ENCODE data around the gene UGT1A10.
"Not testable (repeated sequence)": the region's sequence is repeated elsewhere in the genome, so short reads cannot be mapped to it uniquely, and the experiment has no call there.

The UGT1A10 gene

DNA sequence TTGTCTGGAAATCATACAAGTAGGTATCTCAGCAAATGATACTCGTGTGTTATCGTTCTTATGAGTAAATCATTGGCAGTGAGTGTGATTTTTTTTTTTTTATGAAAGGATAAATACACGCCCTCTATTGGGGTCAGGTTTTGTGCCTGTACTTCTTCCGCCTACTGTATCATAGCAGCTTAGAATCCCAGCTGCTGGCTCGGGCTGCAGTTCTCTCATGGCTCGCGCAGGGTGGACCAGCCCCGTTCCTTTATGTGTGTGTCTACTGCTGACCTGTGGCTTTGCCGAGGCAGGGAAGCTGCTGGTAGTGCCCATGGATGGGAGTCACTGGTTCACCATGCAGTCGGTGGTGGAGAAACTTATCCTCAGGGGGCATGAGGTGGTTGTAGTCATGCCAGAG lies at the start of gene UGT1A10:
TSS of gene UGT1A10 (plus strand) at position 143 of the 400 bp plus-strand sequence. CDS start at position 218, 75 bp downstream.
- DNase-seq = not testable (repeated sequence)

GRCh38 chr2:233588400-233588799 lies 47.8 kb upstream of the UGT1A10 start:
- DNase-seq = no peak

DNA sequence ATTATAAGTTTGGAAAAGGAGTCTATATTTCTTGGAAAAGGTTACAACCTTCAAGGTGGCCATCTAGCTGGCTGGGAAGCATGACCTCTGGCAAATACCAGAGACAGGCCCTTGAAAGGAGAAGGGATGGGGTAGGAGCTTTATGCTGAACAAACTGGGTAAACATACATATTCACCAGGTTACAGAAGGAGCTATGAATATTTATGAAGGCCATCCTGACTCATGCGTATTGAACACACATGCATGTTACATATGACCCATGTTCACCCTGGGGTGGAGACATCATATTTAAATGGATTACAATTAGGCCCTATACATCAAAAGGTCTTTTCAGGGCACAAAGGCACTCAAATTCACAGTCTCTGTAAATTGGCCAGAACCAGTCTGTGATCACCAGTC lies 43.5 kb upstream of the UGT1A10 start:
- not testable (repeated sequence) for DNase-seq

DNA sequence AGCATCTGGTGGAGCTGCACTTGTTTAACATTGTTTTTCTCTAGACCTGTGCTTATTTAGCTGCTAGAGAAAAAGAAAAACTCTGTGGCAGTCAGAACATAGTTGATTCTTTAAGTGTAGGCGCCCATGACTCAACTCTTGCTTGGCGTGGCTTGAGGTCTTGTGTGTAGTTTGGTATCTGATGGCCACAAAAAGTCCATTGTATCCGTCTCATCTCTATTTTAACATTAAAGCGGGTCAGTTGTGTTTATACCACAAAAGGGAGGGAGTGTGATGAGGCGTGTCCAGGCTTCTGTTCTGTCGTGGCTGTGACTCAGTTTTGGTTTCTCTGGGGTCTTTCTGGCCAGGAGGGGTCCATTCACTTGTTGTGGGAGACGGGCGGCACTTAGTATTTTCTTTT lies 43.0 kb upstream of the UGT1A10 start:
- no peak for DNase-seq

GRCh38 chr2:233597522-233597921 lies 38.7 kb upstream of the UGT1A10 start:
- no peak for DNase-seq

- DNase-seq = no peak
These were observed 37.3 kb upstream of the UGT1A10 start for GRCh38 chr2:233598952-233599351.

GRCh38 chr2:233600386-233600785 lies 35.9 kb upstream of the UGT1A10 start:
- no peak for DNase-seq

DNA sequence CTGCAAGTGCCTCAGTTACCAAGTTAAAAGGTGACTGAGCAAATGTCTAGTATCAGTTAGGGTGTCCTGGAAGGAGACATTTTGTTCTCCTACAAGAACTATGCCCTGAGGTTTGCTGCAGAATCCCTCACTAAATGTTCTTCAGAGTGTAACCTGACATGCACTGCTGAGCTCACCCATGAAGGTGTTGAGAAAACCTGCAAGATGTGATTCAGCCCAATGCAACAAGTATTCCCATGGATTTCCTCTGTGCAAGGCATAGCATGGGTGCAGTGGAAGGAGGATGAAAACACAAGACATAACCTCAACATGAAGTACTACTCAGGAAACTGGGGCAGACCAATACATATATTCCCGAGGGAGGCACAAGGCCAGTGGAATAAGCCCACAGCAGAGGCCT lies 34.2 kb upstream of the UGT1A10 start:
- no peak for DNase-seq

- DNase-seq = no peak
These were observed 32.7 kb upstream of the UGT1A10 start for GRCh38 chr2:233603520-233603919.

- no peak for DNase-seq
These were observed 31.4 kb upstream of the UGT1A10 start for GRCh38 chr2:233604826-233605225.

DNA sequence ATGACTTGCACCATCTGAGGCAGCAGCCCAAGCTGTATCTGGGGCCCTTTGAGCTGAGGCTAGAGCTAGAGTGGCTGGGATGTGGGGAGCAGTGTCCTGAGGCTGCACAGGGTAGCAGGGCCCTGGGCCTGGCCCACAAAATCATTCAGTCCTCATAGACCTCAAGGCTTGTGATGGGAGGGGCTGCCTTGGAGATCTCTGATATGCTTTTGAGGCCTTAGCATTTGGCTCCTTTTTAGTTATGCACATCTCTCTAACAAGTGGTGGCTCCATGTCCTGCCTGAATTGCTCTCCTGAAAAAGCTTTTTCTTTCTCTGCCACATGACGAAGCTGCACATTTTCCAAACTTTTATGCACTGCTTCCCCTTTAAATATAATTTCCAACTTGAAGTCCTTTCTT lies 30.6 kb upstream of the UGT1A10 start:
- no peak for DNase-seq

GRCh38 chr2:233611284-233611683 lies 25.0 kb upstream of the UGT1A10 start:
- DNase-seq = no peak

DNA sequence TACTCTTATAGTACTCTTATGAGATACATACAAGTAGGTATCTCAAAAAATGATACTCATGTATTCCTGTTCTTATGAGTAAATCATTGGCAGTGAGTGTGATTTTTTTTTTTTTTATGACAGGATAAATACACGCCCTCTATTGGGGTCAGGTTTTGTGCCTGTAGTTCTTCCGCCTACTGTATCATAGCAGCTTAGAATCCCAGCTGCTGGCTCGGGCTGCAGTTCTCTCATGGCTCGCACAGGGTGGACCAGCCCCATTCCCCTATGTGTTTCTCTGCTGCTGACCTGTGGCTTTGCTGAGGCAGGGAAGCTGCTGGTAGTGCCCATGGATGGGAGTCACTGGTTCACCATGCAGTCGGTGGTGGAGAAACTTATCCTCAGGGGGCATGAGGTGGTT lies 18.8 kb upstream of the UGT1A10 start, which contains the start of gene UGT1A8:
TSS of gene UGT1A8 (plus strand) at position 158 of the 400 bp plus-strand sequence. CDS start at position 233, 75 bp downstream.
- DNase-seq = not testable (repeated sequence)

DNA sequence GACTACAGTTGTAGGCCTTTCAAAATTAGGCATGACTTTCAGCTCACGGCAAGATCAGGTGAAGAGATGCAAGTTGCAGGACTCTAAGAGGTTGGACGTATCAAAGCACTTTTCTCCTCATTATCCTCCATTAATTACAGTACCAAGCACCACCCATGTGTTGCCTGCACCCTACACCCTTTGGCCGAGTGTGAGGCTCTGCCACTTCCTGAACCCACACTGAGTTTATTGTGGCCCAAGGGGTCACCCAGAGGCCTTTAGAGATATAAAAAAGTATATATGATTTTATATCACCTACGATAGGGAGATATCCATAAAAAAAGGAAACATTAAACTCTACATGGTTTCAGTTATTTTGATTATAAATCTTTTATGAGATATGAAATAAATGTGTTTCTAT lies 16.0 kb upstream of the UGT1A10 start:
- DNase-seq = no peak

DNA sequence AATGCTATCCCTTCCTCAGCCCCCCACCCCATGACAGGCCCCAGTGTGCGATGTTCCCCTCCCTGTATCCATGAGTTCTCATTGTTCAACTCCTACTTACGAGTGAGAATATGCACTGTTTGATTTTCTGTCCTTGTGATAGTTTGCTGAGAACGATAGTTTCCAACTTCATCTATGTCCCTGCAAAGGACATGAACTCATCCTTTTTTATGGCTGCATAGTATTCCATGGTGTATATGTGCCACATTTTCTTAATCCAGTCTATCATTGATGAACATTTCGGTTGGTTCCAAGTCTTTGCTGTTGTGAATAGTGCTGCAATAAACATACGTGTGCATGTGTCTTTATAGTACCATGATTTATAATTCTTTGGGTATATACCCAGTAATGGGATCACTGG lies 14.4 kb upstream of the UGT1A10 start:
- DNase-seq = not testable (repeated sequence)

DNA sequence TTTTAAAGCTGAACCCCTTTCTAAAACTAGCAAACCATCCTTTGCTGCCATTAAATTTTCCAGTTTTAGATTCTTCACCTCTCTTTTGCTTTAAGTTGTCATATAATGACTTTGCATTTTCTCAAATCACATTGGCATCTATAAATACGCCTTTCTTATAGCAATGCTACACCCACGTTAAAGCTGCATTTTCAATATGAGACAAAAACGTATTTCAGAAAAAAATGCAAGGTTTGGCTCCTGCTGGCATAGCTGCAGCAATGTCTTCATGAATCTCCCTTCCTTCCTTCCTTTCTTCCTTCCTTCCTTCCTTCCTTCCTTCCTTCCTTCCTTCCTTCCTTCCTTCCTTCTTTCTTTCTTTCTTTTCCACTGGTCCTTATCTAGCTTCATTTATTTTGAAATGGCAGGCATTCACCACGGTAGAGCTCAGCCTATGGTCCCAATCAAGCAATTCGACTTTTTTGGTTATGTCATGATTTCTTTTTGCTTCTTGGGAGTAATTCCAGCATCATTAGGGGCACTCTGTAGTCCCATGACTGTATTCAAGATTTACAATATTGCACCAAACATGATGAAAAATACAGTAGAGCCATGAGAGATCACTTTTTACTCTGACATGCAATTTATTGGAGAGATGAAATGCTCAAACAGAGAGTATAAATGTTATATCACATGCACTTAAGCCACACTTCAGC lies 8.8 kb upstream of the UGT1A10 start:
- no peak for DNase-seq

DNA sequence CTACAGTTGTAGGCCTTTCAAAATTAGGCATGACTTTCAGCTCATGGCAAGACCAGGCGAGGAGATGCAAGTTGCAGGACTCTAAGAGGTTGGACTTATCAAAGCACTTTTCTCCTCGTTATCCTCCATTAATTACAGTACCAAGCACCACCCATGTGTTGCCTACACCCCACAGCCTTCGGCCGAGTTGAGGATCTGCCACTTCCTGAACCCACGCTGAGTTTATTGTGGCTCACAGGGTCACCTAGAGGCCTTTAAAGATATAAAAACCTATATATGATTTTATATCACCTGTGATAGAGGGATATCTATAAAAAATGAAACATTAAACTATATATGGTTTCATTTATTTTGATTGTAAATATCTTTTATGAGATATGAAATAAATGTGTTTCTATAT lies 2.6 kb downstream of the UGT1A10 start:
- DNase-seq = no peak

- DNase-seq = no peak
These were observed 3.6 kb downstream of the UGT1A10 start for GRCh38 chr2:233639860-233640259.

GRCh38 chr2:233643128-233643527 lies 6.9 kb downstream of the UGT1A10 start:
- DNase-seq = no peak

- not testable (repeated sequence) for DNase-seq
These were observed 9.8 kb downstream of the UGT1A10 start for GRCh38 chr2:233646033-233646432.

DNA sequence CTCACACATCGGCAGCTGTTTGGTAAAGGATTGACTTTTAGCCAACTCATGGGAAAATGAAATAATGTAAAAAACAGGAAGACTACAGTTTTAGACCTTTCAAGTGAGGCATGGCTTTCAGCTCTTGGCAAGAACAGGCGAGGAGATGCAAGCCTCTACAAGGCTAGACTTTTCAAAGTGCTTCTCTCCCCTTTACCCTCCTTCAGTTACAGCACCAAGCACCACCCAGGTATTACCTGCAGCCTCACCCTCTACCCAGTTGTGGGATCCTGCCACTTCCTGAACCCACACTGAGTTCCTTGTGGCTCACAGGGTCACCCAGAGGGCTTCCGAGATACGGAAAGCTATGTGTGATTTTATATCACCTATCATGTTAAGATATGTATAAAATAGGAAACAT lies 14.7 kb downstream of the UGT1A10 start:
- no peak for DNase-seq

DNA sequence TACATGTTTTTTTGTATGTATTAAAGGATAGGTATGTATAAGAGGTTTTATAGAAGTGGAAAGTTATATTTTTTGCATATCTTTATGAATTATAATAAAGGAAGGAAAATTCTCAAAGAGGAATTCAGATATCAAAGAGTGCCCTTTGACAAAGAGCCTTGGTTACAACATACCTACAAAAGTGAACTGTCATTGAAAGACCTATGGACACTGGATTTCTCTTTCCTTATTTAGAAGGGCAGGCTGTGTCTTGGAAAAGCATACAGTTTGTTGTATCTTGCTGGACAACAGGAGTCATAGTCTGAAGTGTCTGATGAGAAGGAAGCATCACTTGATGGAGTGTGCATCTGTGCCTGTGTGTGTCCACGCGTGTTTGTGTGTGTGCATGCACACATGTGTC lies 15.2 kb downstream of the UGT1A10 start:
- no peak for DNase-seq

DNA sequence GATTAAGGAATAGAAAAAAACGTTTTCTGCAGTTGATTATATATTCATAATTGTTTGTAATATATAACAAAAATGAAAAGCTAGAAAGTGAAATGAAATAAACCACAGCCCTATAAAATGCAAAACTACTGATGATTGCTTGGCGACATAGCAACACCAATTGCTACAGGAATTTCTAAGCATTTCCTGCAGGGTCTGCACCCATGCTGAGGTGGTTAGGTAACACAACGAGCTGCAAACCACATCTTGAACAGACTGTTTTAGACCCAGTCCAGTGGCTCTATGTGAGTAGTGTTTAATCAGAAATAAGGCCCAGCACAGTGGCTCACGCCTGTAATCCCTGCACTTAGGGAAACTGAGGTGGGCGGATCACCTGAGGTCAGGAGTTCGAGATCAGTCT lies 18.3 kb downstream of the UGT1A10 start:
- DNase-seq = no peak

GRCh38 chr2:233655043-233655442 lies 18.8 kb downstream of the UGT1A10 start:
- no peak for DNase-seq

GRCh38 chr2:233655943-233656342 lies 19.7 kb downstream of the UGT1A10 start:
- DNase-seq = not testable (repeated sequence)

Measured in CD4-positive, alpha-beta T cell treated with Interleukin-6 for 4 hours (primary cell).